Mesenchymal stem cell (in vitro differentiated cells and primary cell): ENCODE data around the gene PTPRU.

ENCODE experiments used
- DNase-seq: peaks from one replicate; pipeline ENCODE4 v3.0.0-alpha.2; 2013
- H2AFZ ChIP-seq: one replicate; pipeline ENCODE4 v1.6.1; 2013; ENCODE audit warnings: low read depth, mild to moderate bottlenecking, control low read depth, inconsistent platforms, low read length, moderate library complexity
- H2AK5ac ChIP-seq: 2 replicates; pipeline ENCODE4 v1.6.1; 2013; ENCODE audit warnings: low read length, moderate library complexity, mild to moderate bottlenecking, inconsistent platforms; ENCODE audit not compliant: severe bottlenecking
- H2BK120ac ChIP-seq: one replicate; pipeline ENCODE4 v1.6.1; 2013; ENCODE audit warnings: low read depth, mild to moderate bottlenecking, inconsistent platforms, low read length, moderate library complexity
- H2BK12ac ChIP-seq, 2 experiments: one replicate each; pipeline ENCODE4 v1.6.1; 2013; ENCODE audit warnings: inconsistent platforms in 2 of 2, low read length in 2 of 2, mild to moderate bottlenecking in 2 of 2, moderate library complexity in 2 of 2, control low read depth in 1 of 2
- H2BK15ac ChIP-seq: one replicate; pipeline ENCODE4 v1.6.1; 2013; ENCODE audit warnings: mild to moderate bottlenecking, low read depth, inconsistent platforms; ENCODE audit not compliant: poor library complexity, severe bottlenecking
- H2BK5ac ChIP-seq: 2 replicates; pipeline ENCODE4 v1.6.1; 2013; ENCODE audit warnings: low read depth, mild to moderate bottlenecking, low read length, control low read depth, inconsistent platforms; ENCODE audit not compliant: poor library complexity, severe bottlenecking
- H3K14ac ChIP-seq, 2 experiments: one replicate each; pipeline ENCODE4 v1.6.1; 2013; ENCODE audit warnings: inconsistent platforms in 2 of 2, low read length in 2 of 2, control low read depth in 1 of 2, mild to moderate bottlenecking in 1 of 2, moderate library complexity in 1 of 2
- H3K18ac ChIP-seq, 2 experiments: one replicate each; pipeline ENCODE4 v1.6.1; 2013; ENCODE audit warnings: inconsistent platforms in 2 of 2, low read length in 2 of 2, control low read depth in 1 of 2, low read depth in 1 of 2, mild to moderate bottlenecking in 1 of 2
- H3K23ac ChIP-seq, 2 experiments: one replicate each; pipeline ENCODE4 v1.6.1; 2013; ENCODE audit warnings: inconsistent platforms in 2 of 2, low read length in 2 of 2, mild to moderate bottlenecking in 2 of 2, moderate library complexity in 2 of 2, control low read depth in 1 of 2
- H3K27ac ChIP-seq: 2 replicates; pipeline ENCODE4 v1.5.1; 2013; ENCODE audit warnings: mild to moderate bottlenecking, moderate library complexity, low read length, control low read depth, inconsistent platforms; ENCODE audit not compliant: poor library complexity, severe bottlenecking
- H3K27me3 ChIP-seq, 2 experiments: 2 replicates each; pipeline versions ENCODE4 v1.6.1 to v1.7.0; 2013; ENCODE audit warnings: low read length in 2 of 2, mild to moderate bottlenecking in 2 of 2, moderate library complexity in 2 of 2, control low read depth in 1 of 2, inconsistent platforms in 1 of 2; ENCODE audit not compliant: control insufficient read depth in 1 of 2, insufficient read depth in 1 of 2
- H3K36me3 ChIP-seq, 2 experiments: 2 replicates each; pipeline versions ENCODE4 v1.6.1 to v1.7.0; 2013; ENCODE audit warnings: low read length in 2 of 2, control low read depth in 1 of 2, inconsistent platforms in 1 of 2, low read depth in 1 of 2, mild to moderate bottlenecking in 1 of 2; ENCODE audit not compliant: insufficient read depth in 2 of 2, control insufficient read depth in 1 of 2
- H3K4ac ChIP-seq, 2 experiments: one replicate each; pipeline ENCODE4 v1.6.1; 2013; ENCODE audit warnings: inconsistent platforms in 2 of 2, low read length in 2 of 2, mild to moderate bottlenecking in 2 of 2, moderate library complexity in 2 of 2, control low read depth in 1 of 2, low read depth in 1 of 2
- H3K4me1 ChIP-seq: 2 replicates; pipeline ENCODE4 v1.6.1; 2013; ENCODE audit warnings: low read depth, low read length, control low read depth; ENCODE audit not compliant: control insufficient read depth, insufficient read depth
- H3K4me2 ChIP-seq: 2 replicates; pipeline ENCODE4 v1.6.1; 2013; ENCODE audit warnings: low read length, mild to moderate bottlenecking, inconsistent platforms; ENCODE audit not compliant: poor library complexity, severe bottlenecking
- H3K4me3 ChIP-seq, 2 experiments: 2 replicates each; pipeline versions ENCODE4 v1.5.1 to v1.7.0; 2013; ENCODE audit warnings: low read length in 2 of 2, mild to moderate bottlenecking in 2 of 2, control low read depth in 1 of 2, low read depth in 1 of 2; ENCODE audit not compliant: insufficient read depth in 1 of 2
- H3K79me1 ChIP-seq: replicated peaks from 2 replicates; pipeline ENCODE4 v1.6.1; 2013; ENCODE audit warnings: mild to moderate bottlenecking, control low read depth, low read length, inconsistent platforms; ENCODE audit not compliant: poor library complexity, severe bottlenecking
- H3K9ac ChIP-seq: 2 replicates; pipeline ENCODE4 v1.7.0; 2013; ENCODE audit warnings: mild to moderate bottlenecking, low read length, moderate library complexity
- H3K9me3 ChIP-seq: 2 replicates; pipeline ENCODE4 v1.7.0; 2013; ENCODE audit warnings: mild to moderate bottlenecking, low read length; ENCODE audit not compliant: control insufficient read depth
- H4K8ac ChIP-seq: one replicate; pipeline ENCODE4 v1.6.1; 2013; ENCODE audit warnings: inconsistent platforms, mild to moderate bottlenecking, low read length, moderate library complexity
- H4K91ac ChIP-seq: one replicate; pipeline ENCODE4 v1.6.1; 2013; ENCODE audit warnings: mild to moderate bottlenecking, low read length, inconsistent platforms
- WGBS: methylation state at CpG from one replicate; pipeline ENCODE4 v1.1.7; 2013; ENCODE audit warnings: mixed read lengths; 5-methylcytosine and 5-hydroxymethylcytosine counted together

PTPRU gene

GRCh38 chr1:29213055-29213454 lies 23.3 kb upstream of the PTPRU start:
- Histone ChIP-seq H3K79me1 (peaks cover 6% of the 10 kb centered on the region), H3K4me1 (peaks cover 8% of the 10 kb centered on the region), H2AFZ (no peak overlapping the region), H2BK12ac (no peak overlapping the region), H3K18ac (no peak overlapping the region), H3K27me3 (no peaks in the 10 kb centered on the region), H2BK5ac (no peak overlapping the region), H4K91ac (no peak overlapping the region), H3K4ac (no peak overlapping the region), H3K9ac (no peak overlapping the region), H2AK5ac (no peak overlapping the region), H3K23ac (no peak overlapping the region), H4K8ac (no peak overlapping the region), H3K27ac (no peak overlapping the region), H2BK120ac (no peak overlapping the region), H3K36me3 (peaks cover 42 to 63% of the 10 kb centered on the region in 2 experiments), H3K9me3 (no peaks in the 10 kb centered on the region), H3K14ac (no peak overlapping the region), H3K4me2 (no peak overlapping the region), H3K4me3 (no peak overlapping the region), H2BK15ac (no peak overlapping the region)
- 97% methylated on average over 5 of the region's 5 CpGs for WGBS
- no peak for DNase-seq

GRCh38 chr1:29217633-29218032 lies 18.7 kb upstream of the PTPRU start:
- WGBS, result 97% methylated on average over 2 of the region's 2 CpGs
- no peak overlapping the region for H2AFZ ChIP-seq
- H3K4me3 ChIP-seq, result no peak overlapping the region
- no peak overlapping the region for H2BK15ac ChIP-seq
- H4K8ac ChIP-seq, result no peak overlapping the region
- H3K9ac ChIP-seq, result peak overlapping the region; percentile 11
- H2BK12ac ChIP-seq, result no peak overlapping the region
- peaks cover 23% of the 10 kb centered on the region for H3K79me1 ChIP-seq
- H3K14ac ChIP-seq, result no peak overlapping the region
- no peak overlapping the region for H3K23ac ChIP-seq
- no peaks in the 10 kb centered on the region for H3K9me3 ChIP-seq
- H3K36me3 ChIP-seq, result peaks cover 28 to 61% of the 10 kb centered on the region in 2 experiments
- H3K27me3 ChIP-seq, result no peaks in the 10 kb centered on the region
- DNase-seq, result no peak
- H3K4me2 ChIP-seq, result no peak overlapping the region
- peaks cover 3% of the 10 kb centered on the region for H3K4me1 ChIP-seq
- no peak overlapping the region for H3K27ac ChIP-seq
- H4K91ac ChIP-seq, result no peak overlapping the region
- no peak overlapping the region for H2BK5ac ChIP-seq
- no peak overlapping the region for H2AK5ac ChIP-seq
- no peak overlapping the region for H2BK120ac ChIP-seq
- H3K4ac ChIP-seq, result no peak overlapping the region
- H3K18ac ChIP-seq, result no peak overlapping the region

- H2AK5ac ChIP-seq, result no peak overlapping the region
- no peak overlapping the region for H2BK15ac ChIP-seq
Measured at GRCh38 chr1:29218223-29218622, 18.1 kb upstream of the PTPRU start.

GRCh38 chr1:29221296-29221695 lies 15.0 kb upstream of the PTPRU start:
- no peak overlapping the region for H3K4ac ChIP-seq
- no peak overlapping the region for H2BK15ac ChIP-seq
- peaks cover 2 to 55% of the 10 kb centered on the region in 2 experiments for H3K36me3 ChIP-seq
- H3K9me3 ChIP-seq, result no peaks in the 10 kb centered on the region
- peaks cover 15% of the 10 kb centered on the region for H3K4me1 ChIP-seq
- H2BK5ac ChIP-seq, result no peak overlapping the region
- no peak overlapping the region for H3K18ac ChIP-seq
- no peak overlapping the region for H3K4me2 ChIP-seq
- H2BK12ac ChIP-seq, result no peak overlapping the region
- no peak for DNase-seq
- H3K27me3 ChIP-seq, result no peaks in the 10 kb centered on the region
- H2AK5ac ChIP-seq, result peak overlapping the region; percentile 44
- no peak overlapping the region for H2BK120ac ChIP-seq
- H3K14ac ChIP-seq, result no peak overlapping the region
- H3K4me3 ChIP-seq, result no peak overlapping the region
- H3K9ac ChIP-seq, result no peak overlapping the region
- H3K23ac ChIP-seq, result no peak overlapping the region
- WGBS, result 96% methylated on average over 3 of the region's 3 CpGs
- no peak overlapping the region for H3K27ac ChIP-seq
- H2AFZ ChIP-seq, result no peak overlapping the region
- H4K91ac ChIP-seq, result no peak overlapping the region
- peaks cover 38% of the 10 kb centered on the region for H3K79me1 ChIP-seq
- H4K8ac ChIP-seq, result no peak overlapping the region

More at GRCh38 chr1:29218223-29218622, 18.1 kb upstream of the PTPRU start:
- Histone ChIP-seq H2BK12ac (no peak overlapping the region), H3K4ac (no peak overlapping the region), H3K27me3 (no peaks in the 10 kb centered on the region), H3K23ac (no peak overlapping the region), H3K4me1 (peaks cover 7% of the 10 kb centered on the region), H3K27ac (no peak overlapping the region), H3K9me3 (no peaks in the 10 kb centered on the region), H2AFZ (no peak overlapping the region), H4K8ac (no peak overlapping the region), H3K14ac (no peak overlapping the region), H3K4me2 (no peak overlapping the region), H2BK5ac (no peak overlapping the region), H4K91ac (no peak overlapping the region), H3K4me3 (no peak overlapping the region), H3K36me3 (peaks cover 23 to 59% of the 10 kb centered on the region in 2 experiments), H3K9ac (no peak overlapping the region), H3K79me1 (peaks cover 23% of the 10 kb centered on the region), H3K18ac (no peak overlapping the region), H2BK120ac (no peak overlapping the region)
- no peak for DNase-seq
- WGBS, result 100% methylated on average over 1 of the region's 2 CpGs
